Muscle layer of colon (tissue), 2 donors: ENCODE measurements around the gene ETHE1.
A peak's percentile ranks its signal among the peaks of the same experiment; 100 is the strongest.

Source experiments
- H3K27ac ChIP-seq: one replicate; pipeline ENCODE4 v1.7.0; 2013; ENCODE audit warnings: low read depth, mild to moderate bottlenecking, low read length, moderate library complexity
- H3K27me3 ChIP-seq, 2 donors: one replicate each; pipeline ENCODE4 v1.7.0; 2013; ENCODE audit warnings: low read length in 2 of 2, mild to moderate bottlenecking in 2 of 2; ENCODE audit not compliant: insufficient read depth in 2 of 2, control insufficient read depth in 1 of 2
- H3K36me3 ChIP-seq: one replicate; pipeline ENCODE4 v1.7.0; 2013; ENCODE audit warnings: mild to moderate bottlenecking, low read length; ENCODE audit not compliant: insufficient read depth
- H3K4me1 ChIP-seq: one replicate; pipeline ENCODE4 v1.7.0; 2013; ENCODE audit warnings: mild to moderate bottlenecking, low read length; ENCODE audit not compliant: insufficient read depth
- H3K4me3 ChIP-seq, 2 donors: one replicate each; pipeline ENCODE4 v1.7.0; 2013; ENCODE audit warnings: low read length in 2 of 2, low read depth in 1 of 2, mild to moderate bottlenecking in 1 of 2, moderate library complexity in 1 of 2
- H3K9ac ChIP-seq: one replicate; pipeline ENCODE4 v1.7.0; 2013; ENCODE audit warnings: low read length
- H3K9me3 ChIP-seq: one replicate; pipeline ENCODE4 v1.7.0; 2013; ENCODE audit warnings: mild to moderate bottlenecking, low read length
- donor health status: abdominal sarcoma.
- donor health status: Adenocarcinoma of cecum.

The ETHE1 gene

DNA sequence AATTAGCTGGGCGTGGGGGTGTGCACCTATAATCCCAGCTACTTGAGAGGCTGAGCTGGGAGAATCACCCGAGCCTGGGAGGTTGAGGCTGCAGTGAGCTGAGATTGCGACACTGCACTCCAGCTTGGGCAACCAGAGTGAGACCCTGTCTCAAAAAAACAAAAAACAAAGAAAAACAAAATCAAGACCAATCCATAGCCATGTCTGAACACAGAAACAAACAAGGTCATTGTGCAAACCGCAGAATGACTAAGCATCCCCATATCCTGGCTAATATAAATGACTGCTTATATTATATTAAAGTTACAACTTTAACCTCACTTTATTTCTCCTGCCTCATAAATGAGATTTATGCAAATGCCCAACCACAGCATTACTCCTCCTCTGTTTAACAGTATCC lies 59.3 kb downstream of the ETHE1 start:
- Histone ChIP-seq H3K27me3 (peaks cover 0 to 10% of the 10 kb centered on the region in 2 donors), H3K27ac (no peak overlapping the region), H3K4me3 (no peak overlapping the region), H3K9ac (no peak overlapping the region), H3K36me3 (no peaks in the 10 kb centered on the region), H3K9me3 (no peaks in the 10 kb centered on the region), H3K4me1 (peaks cover 5% of the 10 kb centered on the region)

GRCh38 chr19:43467276-43467675 lies 59.7 kb downstream of the ETHE1 start:
- Histone ChIP-seq H3K9ac (no peak overlapping the region), H3K4me3 (no peak overlapping the region), H3K4me1 (peaks cover 5% of the 10 kb centered on the region), H3K27ac (no peak overlapping the region), H3K27me3 (peaks cover 0 to 10% of the 10 kb centered on the region in 2 donors), H3K36me3 (no peaks in the 10 kb centered on the region), H3K9me3 (no peaks in the 10 kb centered on the region)

DNA sequence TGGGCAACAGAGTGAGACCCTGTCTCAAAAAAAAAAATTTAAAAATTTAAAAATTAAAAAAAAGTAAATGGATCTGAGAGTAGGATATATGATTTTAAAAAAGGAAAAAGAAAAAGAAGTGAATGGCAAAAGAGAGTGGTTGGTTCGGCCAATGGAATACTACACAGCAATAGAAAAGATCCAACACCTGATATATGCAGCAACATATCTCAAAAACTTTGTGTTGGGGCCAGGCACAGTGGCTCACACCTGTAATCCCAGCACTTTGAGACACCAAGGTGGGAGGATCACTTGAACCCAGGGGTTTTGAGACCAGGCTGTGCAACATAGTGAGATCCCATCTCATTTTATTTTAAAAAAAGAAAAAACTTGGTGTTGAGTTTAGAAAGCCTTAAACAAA lies 60.2 kb downstream of the ETHE1 start:
- Histone ChIP-seq H3K27ac (no peak overlapping the region), H3K27me3 (peaks cover 0 to 10% of the 10 kb centered on the region in 2 donors), H3K4me3 (no peak overlapping the region), H3K36me3 (no peaks in the 10 kb centered on the region), H3K4me1 (peaks cover 5% of the 10 kb centered on the region), H3K9me3 (no peaks in the 10 kb centered on the region), H3K9ac (no peak overlapping the region)

GRCh38 chr19:43465468-43466120 lies 61.4 kb downstream of the ETHE1 start, which contains the start of gene LYPD3:
Gene LYPD3, minus strand, starts transcription at chr19:43465608. Its CDS starts 37 bp downstream, at chr19:43465571.
- H3K4me3 ChIP-seq, result peak within 1 kb of the TSS; percentile 60 to 93

GRCh38 chr19:43464134-43464775 lies 62.7 kb downstream of the ETHE1 start:
- peak overlapping the region; percentile 61 for H3K9ac ChIP-seq
- peak overlapping the region; percentile 60 to 93 for H3K4me3 ChIP-seq
- peak overlapping the region; percentile 81 for H3K27ac ChIP-seq
- no peaks in the 10 kb centered on the region for H3K36me3 ChIP-seq
- H3K27me3 ChIP-seq, result peaks cover 0 to 10% of the 10 kb centered on the region in 2 donors
- H3K9me3 ChIP-seq, result no peaks in the 10 kb centered on the region
- H3K4me1 ChIP-seq, result peaks cover 5% of the 10 kb centered on the region

More at GRCh38 chr19:43465468-43466120, 61.4 kb downstream of the ETHE1 start, which contains the start of gene LYPD3:
- Histone ChIP-seq H3K9me3 (no peaks in the 10 kb centered on the region), H3K27me3 (peaks cover 0 to 10% of the 10 kb centered on the region in 2 donors), H3K27ac (peak within 1 kb of the TSS; percentile 81), H3K9ac (peak within 1 kb of the TSS; percentile 61), H3K4me1 (peaks cover 5% of the 10 kb centered on the region), H3K36me3 (no peaks in the 10 kb centered on the region)

GRCh38 chr19:43463381-43464133 lies 63.4 kb downstream of the ETHE1 start:
- Histone ChIP-seq H3K9me3 (no peaks in the 10 kb centered on the region), H3K4me1 (peaks cover 5% of the 10 kb centered on the region), H3K27ac (peak overlapping the region; percentile 81), H3K36me3 (no peaks in the 10 kb centered on the region), H3K27me3 (peaks cover 0 to 10% of the 10 kb centered on the region in 2 donors), H3K4me3 (peak overlapping the region; percentile 60 to 93), H3K9ac (peak overlapping the region; percentile 61)

- Histone ChIP-seq H3K36me3 (no peaks in the 10 kb centered on the region), H3K4me3 (peak overlapping the region; percentile 60 to 93), H3K9me3 (no peaks in the 10 kb centered on the region), H3K27me3 (peaks cover 0 to 10% of the 10 kb centered on the region in 2 donors), H3K9ac (no peak overlapping the region), H3K27ac (no peak overlapping the region), H3K4me1 (peaks cover 5% of the 10 kb centered on the region)
These were observed 64.1 kb downstream of the ETHE1 start for GRCh38 chr19:43462785-43463380.

GRCh38 chr19:43462383-43462782 lies 64.6 kb downstream of the ETHE1 start:
- Histone ChIP-seq H3K27me3 (peaks cover 0 to 10% of the 10 kb centered on the region in 2 donors), H3K36me3 (no peaks in the 10 kb centered on the region), H3K27ac (no peak overlapping the region), H3K4me3 (no peak overlapping the region), H3K4me1 (peaks cover 5% of the 10 kb centered on the region), H3K9ac (no peak overlapping the region), H3K9me3 (no peaks in the 10 kb centered on the region)

DNA sequence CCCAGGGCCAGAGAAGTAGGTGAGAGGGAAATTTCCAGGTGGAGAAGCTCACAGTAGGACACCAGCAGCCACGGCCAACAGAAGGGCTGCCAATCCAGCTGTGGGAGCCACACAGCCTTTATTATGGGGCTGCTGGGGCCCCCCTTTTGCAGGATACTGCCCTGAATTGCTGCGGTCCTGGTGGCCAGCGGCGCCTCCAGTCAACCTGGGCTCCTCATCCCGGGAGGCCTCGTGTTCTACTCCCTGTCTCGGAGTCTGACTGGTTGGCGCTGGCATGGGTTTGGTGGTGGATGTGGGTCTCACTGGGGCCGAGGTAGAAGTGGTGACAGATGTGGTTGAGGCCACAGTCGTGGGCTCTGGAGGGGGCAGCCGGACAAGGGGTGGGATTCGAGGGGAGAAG lies 65.7 kb downstream of the ETHE1 start:
- Histone ChIP-seq H3K27ac (no peak overlapping the region), H3K4me3 (no peak overlapping the region), H3K9ac (no peak overlapping the region), H3K9me3 (no peaks in the 10 kb centered on the region), H3K36me3 (no peaks in the 10 kb centered on the region), H3K4me1 (peaks cover 5% of the 10 kb centered on the region), H3K27me3 (peaks cover 0 to 10% of the 10 kb centered on the region in 2 donors)

GRCh38 chr19:43460362-43461016 lies 66.5 kb downstream of the ETHE1 start:
- peaks cover 6% of the 10 kb centered on the region for H3K4me1 ChIP-seq
- no peak overlapping the region for H3K27ac ChIP-seq
- no peak overlapping the region for H3K9ac ChIP-seq
- H3K9me3 ChIP-seq, result no peaks in the 10 kb centered on the region
- no peaks in the 10 kb centered on the region for H3K36me3 ChIP-seq
- peaks cover 0 to 2% of the 10 kb centered on the region in 2 donors for H3K27me3 ChIP-seq
- H3K4me3 ChIP-seq, result no peak overlapping the region
